Measurements from ENCODE around the gene IGSF8.
A peak's percentile ranks its signal among the peaks of the same experiment; 100 is the strongest.

Gene IGSF8

DNA sequence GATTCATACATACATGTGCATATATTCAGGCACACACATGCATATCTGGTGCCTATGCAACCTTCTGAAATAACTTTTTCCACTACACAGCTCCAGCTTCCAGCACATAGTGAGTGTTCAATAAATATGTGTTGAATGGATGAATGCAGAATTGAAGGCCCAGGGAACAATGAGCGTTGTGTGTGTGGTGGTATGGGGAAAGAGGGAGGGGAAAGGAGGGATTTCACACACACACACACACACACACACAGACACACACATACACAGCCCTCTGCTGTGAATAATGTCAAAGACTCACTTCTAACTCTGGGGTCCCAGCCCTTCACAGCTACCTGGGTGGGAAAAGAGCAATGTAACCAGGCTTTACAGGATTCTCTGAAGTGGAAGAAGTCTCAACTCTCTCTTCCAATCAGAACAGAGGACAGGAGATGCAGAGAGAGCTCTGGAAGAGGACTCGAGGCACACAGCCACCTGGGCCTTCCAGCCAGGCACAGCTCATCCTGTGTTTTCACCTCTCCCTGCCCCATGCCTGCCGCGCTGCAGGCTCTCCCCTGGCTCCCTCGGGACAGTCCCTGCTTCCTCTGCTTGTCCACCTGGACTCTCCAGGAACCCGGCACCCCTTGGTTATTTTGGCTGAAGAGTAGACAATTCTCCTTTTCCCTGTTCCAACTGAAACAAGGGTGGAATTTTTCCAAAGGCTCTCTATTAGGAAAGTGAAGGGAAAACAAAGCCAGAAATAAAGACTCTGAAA is 5.4 kb upstream of the IGSF8 start:
- DNase-seq: no peak

DNA sequence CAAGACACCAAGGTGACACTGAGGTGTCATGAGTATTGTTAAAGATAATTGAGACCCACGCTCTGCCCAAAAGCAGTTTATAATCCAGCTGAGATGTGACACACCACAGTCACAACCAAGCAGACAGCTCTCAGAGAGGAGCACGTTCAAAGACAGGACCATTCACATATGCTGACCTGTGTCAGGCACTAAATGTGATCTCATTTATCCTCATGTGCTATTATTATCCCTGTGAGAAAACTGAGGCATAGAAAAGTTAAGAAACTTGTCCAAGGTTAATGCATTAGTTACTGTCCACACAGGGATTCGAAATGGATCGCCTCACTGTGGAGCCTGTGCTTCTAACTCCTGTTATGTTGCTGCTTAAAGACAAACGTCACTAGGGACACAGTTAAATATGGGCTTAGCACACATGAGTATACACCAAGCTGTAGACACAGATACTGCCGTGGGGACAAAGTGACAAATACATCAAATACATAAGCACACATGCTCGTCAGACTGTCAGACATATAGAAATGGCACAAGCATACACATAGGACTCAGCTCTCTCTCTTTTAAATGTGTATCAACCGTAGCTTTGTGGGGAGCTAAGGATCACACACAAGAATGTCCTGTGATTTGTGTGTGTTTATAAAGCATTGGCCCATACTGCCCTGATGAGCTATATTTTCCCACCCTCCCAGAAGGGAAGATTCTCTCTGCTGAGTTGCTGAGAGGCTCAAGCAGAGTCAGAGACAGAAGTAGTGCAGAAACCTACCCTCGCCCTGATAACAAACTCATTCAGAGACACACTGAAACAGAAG is 3.5 kb upstream of the IGSF8 start:
- DNase-seq: no peak

DNA sequence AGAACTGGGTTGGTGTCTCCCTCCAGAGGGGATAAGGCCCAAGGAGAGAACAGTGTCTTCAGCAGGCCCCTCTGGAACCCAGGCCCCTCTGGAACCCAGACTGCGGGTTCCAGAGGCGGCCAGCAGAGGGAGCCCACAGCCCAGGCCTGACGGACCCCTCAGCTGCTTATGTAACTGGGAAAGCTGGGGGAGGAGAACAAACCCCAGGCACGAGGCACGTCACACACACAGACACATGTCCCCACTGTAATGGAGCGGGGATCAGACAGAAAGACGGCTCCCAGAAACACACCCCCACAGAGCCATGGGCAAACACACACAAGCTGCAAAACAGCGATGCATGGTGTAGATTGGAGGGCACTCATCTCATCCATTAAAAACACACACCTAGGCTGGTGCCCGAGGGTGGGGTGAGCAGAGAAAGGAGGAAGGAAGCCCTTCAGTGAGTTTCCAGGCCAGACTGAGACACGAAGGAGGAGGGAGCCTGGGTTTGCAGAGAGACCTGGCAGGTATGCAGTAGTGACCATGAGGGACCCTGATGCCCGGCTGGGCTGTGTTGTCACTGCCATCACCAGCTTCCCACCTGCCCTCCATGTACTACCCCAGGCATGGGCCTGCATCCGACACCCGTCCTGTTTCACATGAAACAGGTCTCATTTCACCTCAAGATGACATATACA is 2.8 kb upstream of the IGSF8 start:
- DNase-seq: peak; percentile 84 to 92 (median 91)

DNA sequence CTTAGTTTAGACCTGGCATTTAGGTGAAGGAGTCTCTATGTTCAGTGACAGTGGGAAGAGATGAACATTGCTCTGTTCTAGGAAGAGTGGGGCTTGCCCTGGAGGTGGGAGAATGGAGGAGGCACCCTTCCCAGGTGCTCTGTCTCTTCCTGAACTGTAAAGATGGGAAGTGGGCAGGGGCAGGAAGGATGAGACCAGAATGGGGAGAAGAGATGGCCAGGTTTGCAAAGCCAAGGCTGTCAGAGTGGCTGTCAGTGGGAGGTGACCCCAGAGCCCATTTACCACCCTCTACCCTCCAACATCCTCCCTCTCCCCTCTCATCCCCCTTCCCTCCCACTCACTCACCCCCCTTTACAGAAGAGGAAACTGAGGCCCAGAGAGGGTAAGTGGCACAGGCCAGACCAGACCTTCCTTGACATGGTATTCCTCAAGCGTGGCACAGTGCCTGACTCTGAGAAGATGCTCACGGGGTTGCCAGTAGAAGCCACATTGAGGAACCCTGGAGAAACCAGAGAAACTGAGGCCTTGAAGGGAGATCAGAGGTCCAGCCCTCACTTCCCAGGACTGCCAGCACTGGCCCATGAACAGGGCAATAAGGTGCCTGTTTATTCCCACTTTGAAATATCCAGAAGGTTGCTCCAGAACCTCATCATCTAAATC is 1.4 kb upstream of the IGSF8 start:
- no peak for DNase-seq

DNA sequence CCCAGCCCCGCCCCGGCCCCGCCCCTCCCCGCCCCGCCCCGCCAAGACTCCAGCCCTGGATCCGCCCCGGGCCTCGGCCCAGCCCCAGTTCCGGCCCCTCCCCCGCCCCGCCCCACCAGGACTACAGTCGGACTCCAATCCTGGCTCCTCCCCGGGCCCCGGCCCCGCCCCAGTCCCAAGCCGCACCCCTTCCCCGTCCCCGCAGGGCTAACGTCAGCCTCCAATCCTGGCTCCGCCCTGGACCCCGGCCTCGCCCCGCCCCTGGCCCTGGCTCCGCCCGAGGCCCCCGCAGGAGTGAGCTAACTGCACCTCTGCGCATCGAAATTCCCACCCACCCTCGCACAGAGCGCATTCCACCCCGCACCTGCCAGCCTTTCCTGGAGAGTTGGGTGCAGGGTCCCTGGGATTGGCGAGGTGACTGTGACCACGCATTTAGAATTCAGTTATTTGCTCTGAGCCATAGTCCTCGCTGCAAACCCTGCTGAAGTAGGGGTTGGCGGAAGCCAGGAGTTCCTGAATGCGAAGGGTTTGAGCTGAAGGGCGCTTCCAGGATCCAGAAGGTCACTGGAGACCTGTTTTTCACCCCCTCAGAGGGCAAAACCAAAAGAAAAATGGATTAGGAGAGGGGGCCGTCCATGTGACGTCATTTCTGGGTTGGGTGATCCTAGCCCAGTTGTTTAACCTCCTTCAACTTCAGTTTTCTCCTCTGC is 588 bp upstream of the IGSF8 start:
- DNase-seq: peak; percentile 94 to 99 (median 97)

DNA sequence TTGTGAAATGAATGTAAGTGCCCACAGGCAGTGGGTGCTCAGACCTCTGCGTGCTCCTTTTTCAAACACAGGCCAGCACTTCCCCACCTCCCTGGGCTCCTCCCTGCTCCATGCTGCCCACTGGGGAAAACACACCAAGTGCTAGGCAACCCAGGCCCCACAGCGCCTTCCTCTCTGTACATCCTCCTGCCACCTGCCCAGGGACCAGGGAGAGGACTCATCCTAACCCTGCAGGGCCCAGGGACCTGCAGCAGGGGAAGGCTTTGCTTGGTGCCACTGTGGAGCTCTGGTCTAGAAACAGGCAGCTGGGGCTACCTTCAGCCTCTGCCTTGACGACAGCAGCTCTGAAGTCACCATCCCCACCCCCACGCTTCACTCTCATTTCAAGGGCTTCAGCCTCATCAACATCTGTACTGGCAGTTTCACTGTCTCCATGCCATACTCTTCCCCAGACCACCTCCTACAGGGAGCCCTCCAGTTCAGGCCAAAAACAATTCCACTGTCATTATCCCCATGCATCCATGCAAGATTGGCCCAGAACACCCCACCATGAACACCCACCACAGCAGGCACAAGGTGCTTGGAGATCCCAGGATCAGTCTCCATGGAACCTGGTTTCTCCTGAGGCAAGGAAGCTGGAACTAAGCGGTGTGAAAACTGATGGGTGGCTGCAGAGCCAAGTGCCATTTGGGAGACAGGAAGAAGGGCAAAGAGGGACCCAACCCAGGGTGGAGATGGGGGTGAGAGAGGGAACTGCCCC is 1.1 kb downstream of the IGSF8 start:
- DNase-seq: peak; percentile 55 to 79 (median 67)

DNA sequence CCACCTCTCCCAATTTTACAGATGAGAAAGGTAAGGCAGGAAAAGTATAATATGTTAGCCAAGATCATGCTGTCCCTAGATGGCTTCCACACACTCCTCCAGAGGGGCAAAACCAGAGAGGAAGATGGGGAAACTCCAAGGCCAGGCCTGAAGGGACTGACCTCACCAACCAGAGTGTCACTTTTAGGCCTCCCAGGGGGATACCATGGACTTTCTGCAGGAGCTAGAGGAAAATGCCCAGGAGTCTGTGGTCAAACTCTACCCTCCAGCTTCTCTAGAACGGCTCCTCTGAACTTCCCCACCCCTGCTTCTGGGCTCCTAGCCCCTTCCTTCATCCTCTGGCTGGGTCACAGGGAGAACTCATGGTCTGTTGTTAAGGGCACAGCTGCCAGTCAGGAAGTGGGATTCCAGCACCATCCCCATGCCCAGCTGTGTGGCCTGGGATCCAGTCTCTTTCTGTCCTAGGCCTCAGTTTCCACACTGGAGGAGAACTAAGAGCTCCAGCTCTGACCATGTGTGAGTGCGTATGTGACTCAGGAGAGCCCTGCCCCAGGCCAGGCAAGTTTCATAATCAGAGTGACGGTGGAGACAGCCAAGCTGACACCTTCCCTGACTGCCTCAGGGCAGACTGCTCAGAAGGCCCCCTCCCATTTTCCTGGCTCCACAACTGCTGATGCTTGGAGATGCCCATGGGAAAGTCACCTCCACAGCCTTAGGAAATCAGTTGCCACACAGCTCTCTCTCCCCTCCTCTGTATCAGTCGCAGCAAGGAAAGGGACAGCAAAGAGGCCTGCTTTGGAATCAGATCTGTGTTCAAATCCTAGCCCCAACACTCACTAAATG is 1.9 kb downstream of the IGSF8 start:
- DNase-seq: peak; percentile 91 to 96 (median 92)

DNA sequence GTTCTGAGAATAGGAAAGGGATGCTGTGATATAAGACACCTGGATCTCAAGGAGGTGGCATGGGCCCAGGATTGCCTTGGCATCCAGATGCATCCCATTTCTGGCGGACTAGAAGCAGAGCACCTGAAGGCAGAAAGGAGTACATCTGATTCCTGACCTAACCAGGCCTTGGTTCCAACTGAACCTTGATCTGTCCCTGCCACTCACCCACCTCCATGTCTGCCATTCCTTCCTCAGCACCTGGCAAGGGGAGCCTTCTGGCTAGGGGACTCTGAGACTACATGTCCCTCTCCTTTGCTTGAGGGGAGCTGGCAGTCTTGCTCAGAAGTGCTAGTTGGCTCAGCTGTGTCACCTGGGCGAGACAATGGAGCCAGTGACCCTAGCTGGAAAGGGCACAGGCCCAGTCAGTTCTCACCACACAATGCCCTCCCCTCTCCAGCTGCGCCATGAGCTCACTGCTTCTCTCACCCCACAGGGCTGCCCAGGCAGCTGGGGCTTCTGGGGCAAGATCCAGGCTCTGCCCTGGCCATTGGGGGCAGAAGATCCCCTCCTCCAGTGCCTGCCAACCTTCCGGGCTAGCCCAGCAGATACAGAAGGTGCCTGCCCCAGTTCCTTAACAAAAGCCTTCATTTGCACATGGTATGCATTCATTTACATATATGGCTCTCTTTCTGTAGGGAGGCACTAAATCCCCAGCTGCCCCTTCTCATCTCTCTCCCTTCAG is 2.9 kb downstream of the IGSF8 start:
- peak in 1 of 3 donors; percentile 39 for DNase-seq

DNA sequence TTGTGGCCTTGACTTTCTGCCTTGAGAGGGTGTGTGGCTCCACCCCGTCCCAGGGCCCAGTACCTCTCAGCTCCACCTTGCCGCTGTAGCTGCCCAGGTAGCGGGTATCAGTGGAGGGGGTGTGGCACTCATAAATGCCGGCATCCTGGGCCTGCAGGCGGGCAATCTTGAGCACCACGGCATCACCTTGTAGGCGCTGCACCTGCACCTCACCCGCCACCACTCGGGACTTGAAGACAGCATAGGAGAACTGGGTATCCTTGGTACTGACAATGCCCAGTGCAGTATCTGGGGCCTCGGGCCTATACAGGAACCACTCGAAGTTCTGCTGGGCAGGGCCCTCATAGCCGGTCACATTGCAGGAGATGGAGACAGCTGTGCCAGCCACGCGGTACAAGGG is 3.6 kb downstream of the IGSF8 start:
- no peak for DNase-seq

DNA sequence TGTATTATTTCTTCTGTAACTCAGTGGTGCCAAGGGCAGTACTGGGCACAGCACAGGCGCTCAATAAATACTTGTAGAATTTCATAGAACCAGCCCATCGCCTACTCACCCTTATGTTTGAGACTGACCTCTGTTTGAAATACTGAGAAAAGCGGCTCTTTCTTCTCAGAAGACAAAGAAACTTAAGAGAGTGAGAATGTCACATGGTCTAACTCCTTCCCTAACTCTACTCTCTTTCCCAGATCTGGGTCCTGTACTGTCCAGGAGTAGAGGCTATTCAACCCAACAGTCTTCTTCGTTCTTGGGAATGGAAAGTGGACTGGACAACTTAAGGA is 4.2 kb downstream of the IGSF8 start:
- DNase-seq: no peak

DNA sequence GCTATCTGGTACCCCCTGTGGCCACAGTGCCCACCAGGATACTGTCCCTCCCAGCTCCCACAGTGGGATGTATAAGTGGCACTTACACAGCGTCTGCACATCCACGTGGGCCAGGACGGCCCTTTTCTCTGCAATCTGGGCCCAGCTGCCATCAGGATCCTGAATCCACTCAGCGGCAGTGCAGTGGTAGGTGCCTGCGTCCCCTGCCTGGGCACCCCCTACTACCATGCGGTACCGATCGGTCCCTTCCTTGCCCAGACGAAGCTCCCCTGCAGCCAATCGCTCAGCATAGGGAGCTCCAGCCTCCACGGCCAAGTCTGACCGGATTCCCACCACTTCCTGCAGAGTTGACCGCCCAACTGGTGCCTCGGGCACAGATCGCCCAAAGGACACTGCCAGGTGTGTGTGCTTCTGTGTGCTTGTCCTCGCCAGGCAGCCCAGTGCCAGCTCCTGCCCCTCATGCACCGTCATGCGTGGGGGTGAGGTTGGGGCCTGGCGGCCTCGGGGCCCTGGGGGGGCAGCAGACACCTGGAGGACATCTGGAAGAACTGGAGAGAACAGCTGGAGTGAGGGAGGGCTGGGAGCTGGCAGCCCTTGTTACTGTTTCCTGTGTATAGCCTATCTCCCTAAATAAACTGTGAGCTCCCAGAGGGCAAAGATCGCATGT is 4.7 kb downstream of the IGSF8 start:
- no peak for DNase-seq

DNA sequence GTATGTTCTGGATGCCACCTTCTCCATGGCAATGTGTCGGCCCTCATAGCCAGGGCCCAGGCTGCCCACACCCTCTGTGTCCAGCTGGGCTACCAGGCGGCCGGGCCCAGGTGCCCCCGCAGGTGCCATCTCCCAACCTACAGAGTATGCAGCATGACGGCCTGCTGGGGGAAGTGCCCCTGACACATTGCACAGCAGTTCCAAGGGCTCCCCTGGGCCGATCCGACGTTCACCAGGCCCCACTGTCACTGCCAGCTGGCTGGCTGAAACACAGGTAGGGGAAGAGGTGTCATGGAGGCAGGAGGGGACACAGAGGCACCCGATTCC is 5.4 kb downstream of the IGSF8 start:
- DNase-seq: no peak

DNA sequence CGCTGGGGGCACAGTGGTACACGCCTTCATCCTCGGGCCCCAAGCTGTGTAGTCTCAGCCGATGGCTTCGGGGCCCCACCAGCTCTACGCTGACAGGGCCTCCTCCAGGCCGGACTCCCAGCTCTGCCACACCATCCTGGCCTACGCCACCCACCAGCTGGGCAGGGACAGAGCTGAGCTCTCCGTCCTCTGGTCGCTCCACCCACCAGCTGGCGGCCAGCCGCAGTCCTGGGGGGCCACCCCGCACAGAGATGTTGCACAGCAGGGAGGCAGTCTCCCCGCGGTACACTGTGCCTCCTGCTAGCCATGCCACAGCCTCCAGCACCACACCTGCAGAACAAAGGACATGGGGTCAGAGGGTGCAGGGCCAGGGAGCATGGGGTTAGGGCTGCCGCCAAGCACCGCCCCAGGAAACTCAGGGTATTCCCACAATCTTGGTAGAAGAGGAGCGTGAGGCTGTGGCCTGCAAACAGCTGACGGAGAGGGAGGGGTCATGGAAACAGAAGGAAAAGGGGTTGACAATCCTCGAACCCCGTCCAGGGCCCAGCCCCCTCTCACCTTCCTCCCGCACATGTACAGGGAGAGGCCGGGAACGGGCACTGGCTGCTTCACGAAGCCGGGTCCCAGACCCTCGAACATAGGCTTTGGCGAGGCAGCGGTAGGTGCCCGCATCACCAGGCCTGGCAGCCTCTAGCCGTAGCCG is 5.9 kb downstream of the IGSF8 start:
- DNase-seq: no peak

DNA sequence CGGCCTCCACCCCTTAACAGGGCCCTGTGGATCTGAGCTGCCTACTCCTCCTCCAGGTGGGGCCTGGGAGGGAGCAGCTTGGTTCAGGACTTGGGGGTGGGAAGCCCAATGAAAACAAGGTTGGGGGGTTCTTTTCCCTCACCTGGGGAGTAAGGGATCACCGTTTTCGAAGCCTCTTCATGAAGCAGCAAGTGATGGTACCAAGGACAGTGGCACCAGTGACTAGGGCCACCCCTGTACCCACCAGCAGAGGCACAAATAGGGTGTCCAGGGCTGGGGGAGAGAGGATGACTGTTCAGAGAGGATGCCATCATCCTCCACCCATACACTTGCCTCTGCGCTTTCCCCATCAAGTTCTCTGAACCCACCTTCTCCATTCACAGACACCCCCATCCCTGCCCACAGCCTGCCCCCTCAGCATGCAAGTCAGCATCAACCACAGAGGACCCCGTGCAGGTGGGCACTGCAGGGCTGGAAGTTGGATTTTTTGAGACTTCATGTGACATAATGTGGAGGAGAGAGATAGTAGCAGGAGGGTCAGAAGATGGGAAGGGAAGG is 6.7 kb downstream of the IGSF8 start:
- DNase-seq: no peak

DNA sequence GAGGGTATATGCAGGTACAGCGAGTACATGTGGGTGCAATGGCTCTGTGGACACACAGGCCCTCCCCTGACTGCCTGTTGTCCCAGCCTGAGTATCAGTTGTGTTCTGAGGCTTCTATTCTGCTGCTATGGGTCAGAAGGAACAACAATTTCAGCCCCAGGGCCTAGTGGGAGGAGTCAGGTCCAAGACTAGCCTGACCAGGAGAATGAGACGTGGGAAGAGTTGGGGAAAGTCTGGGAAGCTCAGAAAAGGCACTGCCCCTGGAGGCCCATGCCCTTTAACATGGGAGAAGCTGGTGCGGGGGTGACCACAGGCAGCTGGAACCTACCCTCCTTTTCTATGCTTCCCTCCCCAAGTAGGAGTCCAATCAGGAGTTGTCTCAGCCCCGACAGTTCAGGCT is 7.7 kb downstream of the IGSF8 start:
- no peak for DNase-seq

DNA sequence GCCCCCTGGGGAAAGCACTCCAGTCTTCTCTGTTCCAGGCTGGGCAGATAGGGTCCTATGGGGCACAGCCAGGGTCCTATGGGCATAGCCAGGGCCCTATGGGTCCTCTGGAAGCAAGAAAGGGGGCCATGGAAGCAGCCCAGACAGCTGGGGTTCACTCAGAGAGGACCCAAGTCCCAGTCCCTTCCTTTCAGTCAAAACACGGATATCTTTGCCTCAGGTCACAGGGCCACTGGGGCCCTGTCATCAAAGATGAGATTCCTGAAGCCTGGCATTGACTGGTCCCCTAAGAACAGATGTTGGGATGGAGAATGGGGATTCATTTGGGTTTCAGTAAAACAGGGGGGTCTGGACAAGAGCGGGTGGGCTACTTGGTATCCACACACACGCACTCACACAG is 8.5 kb downstream of the IGSF8 start:
- DNase-seq: no peak

DNA sequence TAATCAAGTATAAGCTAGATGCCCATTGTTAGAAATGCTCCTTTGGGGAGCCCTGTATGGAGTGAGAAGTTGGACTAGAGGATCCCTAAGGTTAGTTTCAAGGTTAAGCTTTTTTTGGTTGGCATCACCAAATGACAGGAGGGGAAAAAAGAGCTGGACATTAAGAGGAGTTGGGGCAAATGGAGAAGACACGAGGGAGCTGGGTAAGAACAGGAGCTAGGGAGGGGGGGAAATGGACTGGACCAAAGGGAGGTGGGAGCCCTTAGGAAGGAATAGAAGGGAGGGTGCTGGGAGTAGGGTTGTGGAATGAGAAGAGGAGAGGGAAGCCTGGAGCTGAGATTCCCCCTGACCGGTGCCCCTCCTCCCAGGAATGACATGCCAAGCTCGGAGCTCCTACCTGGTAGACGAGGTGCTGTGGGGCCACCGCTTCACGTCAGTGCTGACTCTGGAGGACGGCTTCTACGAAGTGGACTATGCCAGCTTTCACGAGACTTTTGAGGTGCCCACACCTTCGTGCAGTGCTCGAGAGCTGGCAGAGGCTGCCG is 11.2 kb downstream of the IGSF8 start:
- DNase-seq: no peak

DNA sequence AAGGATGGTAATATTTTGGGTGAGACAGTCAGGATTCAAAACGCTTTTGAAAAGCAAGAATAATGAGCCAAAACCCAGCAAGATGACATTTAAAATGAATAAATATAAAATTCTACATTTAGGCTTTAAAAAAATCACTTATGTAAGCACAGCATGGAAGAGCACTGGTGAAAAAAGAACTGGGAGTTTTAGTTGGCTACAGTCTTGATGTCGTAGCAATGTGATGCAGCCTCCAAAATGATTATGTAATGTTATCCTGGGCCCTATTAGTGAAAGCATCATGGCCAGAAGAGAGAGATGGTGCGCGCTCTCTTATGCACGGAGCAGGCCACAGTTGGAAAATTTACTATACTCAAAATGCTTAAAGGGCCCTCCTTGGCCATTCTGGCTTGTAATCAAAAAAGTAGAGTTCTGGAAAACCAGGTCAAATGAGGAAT is 11.9 kb downstream of the IGSF8 start:
- no peak for DNase-seq

All from suppressor macrophage treated with lipopolysaccharide for 1 hour (primary cell).